NCI-H1417 (cell line): Measurements from ENCODE around the gene NPRL2.
"Not testable (repeated sequence)": the region's sequence is repeated elsewhere in the genome, so short reads cannot be mapped to it uniquely, and the experiment has no call there.

Experiments
- DNase-seq, 3 experiments: peaks; one replicate each; lab custom pipeline; 2025; lab: John Stamatoyannopoulos, UW

NPRL2 gene

GRCh38 chr3:50327129-50327528 lies 23.4 kb downstream of the NPRL2 start:
- no peak for DNase-seq

- no peak for DNase-seq
These were observed 24.4 kb downstream of the NPRL2 start for GRCh38 chr3:50326182-50326541.

GRCh38 chr3:50325497-50326181 lies 24.9 kb downstream of the NPRL2 start:
- DNase-seq, result no peak

GRCh38 chr3:50325113-50325480 lies 25.5 kb downstream of the NPRL2 start:
- DNase-seq, result no peak

- DNase-seq, result peak; percentile 27 to 65 (median 40)
These were observed 26.0 kb downstream of the NPRL2 start for GRCh38 chr3:50324351-50325112.

- no peak for DNase-seq
These were observed 26.9 kb downstream of the NPRL2 start for GRCh38 chr3:50323614-50324199.

GRCh38 chr3:50323092-50323600 lies 27.4 kb downstream of the NPRL2 start:
- peak in 1 of 3 experiments; percentile 34 for DNase-seq

GRCh38 chr3:50322386-50323091 lies 28.0 kb downstream of the NPRL2 start, which contains the start of gene HYAL2:
Gene HYAL2 (minus strand): TSS chr3:50322745. CDS start chr3:50320489, 2,256 bp downstream.
- DNase-seq, result peak in 2 of 3 experiments; percentile 46 to 61

GRCh38 chr3:50322115-50322385 lies 28.5 kb downstream of the NPRL2 start:
- no peak for DNase-seq

- peak; percentile 82 to 92 (median 91) for DNase-seq
These were observed 29.1 kb downstream of the NPRL2 start for GRCh38 chr3:50321336-50322114.

GRCh38 chr3:50320853-50321335 lies 29.7 kb downstream of the NPRL2 start:
- peak; percentile 71 to 84 (median 79) for DNase-seq

- DNase-seq, result no peak
These were observed 30.5 kb downstream of the NPRL2 start for GRCh38 chr3:50319894-50320625.

- DNase-seq, result no peak
These were observed 31.2 kb downstream of the NPRL2 start for GRCh38 chr3:50319181-50319893.

- DNase-seq, result no peak
These were observed 32.0 kb downstream of the NPRL2 start for GRCh38 chr3:50318615-50319014.

- DNase-seq, result no peak
These were observed 32.4 kb downstream of the NPRL2 start for GRCh38 chr3:50318163-50318562.

GRCh38 chr3:50317300-50317699 lies 33.3 kb downstream of the NPRL2 start:
- no peak for DNase-seq

GRCh38 chr3:50316657-50317242 lies 33.8 kb downstream of the NPRL2 start:
- peak in 1 of 3 experiments; percentile 37 for DNase-seq

- DNase-seq, result no peak
These were observed 35.8 kb downstream of the NPRL2 start for GRCh38 chr3:50314816-50315215.

GRCh38 chr3:50314342-50314741 lies 36.2 kb downstream of the NPRL2 start:
- no peak for DNase-seq

GRCh38 chr3:50312041-50312440 lies 38.5 kb downstream of the NPRL2 start:
- DNase-seq, result not testable (repeated sequence)
